Breast epithelium (tissue), 4 donors: ENCODE results near the gene DLG4. TPM values are rescaled to one million over a fixed set of nuclear protein-coding genes. Genes with fewer than 3 reads are reported as not detected.

Experiments
- DNase-seq, 2 donors: peaks; one replicate each; pipeline ENCODE4 v3.0.0-alpha.2; 2019; ENCODE audit warnings: low spot score in 2 of 2
- H3K27ac ChIP-seq, 2 donors: fragments of 200-600 bp; sonication (generic) in 1 of 2; one replicate each; pipeline ENCODE4 v1.5.1; 2016 to 2019; ENCODE audit warnings: mild to moderate bottlenecking in 1 of 2
- H3K27me3 ChIP-seq, 2 donors: fragments of 200-600 bp; sonication (generic) in 1 of 2; one replicate each; pipeline versions ENCODE4 v1.5.1 to v1.6.0; 2017 to 2019; ENCODE audit warnings: control low read depth in 1 of 2, mild to moderate bottlenecking in 1 of 2
- H3K36me3 ChIP-seq: fragments of 200-600 bp; one replicate; pipeline ENCODE4 v1.5.1; 2019
- H3K4me1 ChIP-seq, 2 donors: fragments of 200-600 bp; sonication (generic); one replicate each; pipeline ENCODE4 v1.5.1; 2016 to 2019; ENCODE audit warnings: control low read depth in 1 of 2
- H3K4me3 ChIP-seq, 3 donors: fragments of 200-600 bp; sonication (generic); 1 replicate in 2 of 3; 2 replicates in 1 of 3; pipeline ENCODE4 v1.5.1; 2016 to 2019; ENCODE audit warnings: mild to moderate bottlenecking in 3 of 3, moderate library complexity in 2 of 3
- H3K9me3 ChIP-seq, 2 donors: fragments of 200-600 bp; sonication (generic) in 1 of 2; one replicate each; pipeline ENCODE4 v1.5.1; 2016 to 2019; ENCODE audit warnings: control low read depth in 1 of 2
- CTCF ChIP-seq, 3 donors: fragments of 450-650 bp; IDR thresholded peaks; one replicate each; pipeline ENCODE4 v1.5.1; 2016 to 2017; ENCODE audit warnings: antibody characterized with exemption in 3 of 3, mild to moderate bottlenecking in 3 of 3, moderate library complexity in 3 of 3
- POLR2A ChIP-seq: fragments of 450-650 bp; IDR thresholded peaks from one replicate; pipeline ENCODE4 v1.6.1; 2016; ENCODE audit warnings: antibody characterized with exemption, mild to moderate bottlenecking, moderate library complexity
- POLR2AphosphoS5 ChIP-seq, 3 donors: sonication (generic); formaldehyde crosslinking; IDR thresholded peaks; one replicate each; pipeline ENCODE4 v1.6.1; 2017; ENCODE audit warnings: antibody characterized with exemption in 3 of 3
- intact Hi-C: fragments of 100-400 bp; cut with DNase I; formaldehyde crosslinking; loops from one replicate; pipeline ENCODE4 v1.15.1; 2023; ENCODE audit warnings: low total_unique reads
- total RNA-seq, 3 donors: library from RNA; depleted of rRNA; stranded (reverse); fragments of >200 nt; gene quantifications; one replicate each; pipeline ENCODE4 v1.1.0, GENCODE V29; 2016

Gene DLG4
- total RNA-seq, 3 donors from 2014 or later, result 7.2 to 18.4 (median 11.1) TPM

- Histone ChIP-seq H3K9me3 (no peaks in the 10 kb centered on the region), H3K27ac (no peak overlapping the region), H3K27me3 (no peaks in the 10 kb centered on the region), H3K36me3 (no peaks in the 10 kb centered on the region), H3K4me1 (no peaks in the 10 kb centered on the region), H3K4me3 (no peak overlapping the region)
- DNase-seq, result no peak
- intact Hi-C loops, result no loop called here
- TF ChIP-seq POLR2A (no peak), CTCF (IDR thresholded peaks at IDR 0.05) (no peak), POLR2AphosphoS5 (IDR thresholded peaks at IDR 0.05) (no peak)
Measured at GRCh38 chr17:7191571-7192270, 27.9 kb downstream of the DLG4 start.

GRCh38 chr17:7191069-7191468 is 28.6 kb downstream of the DLG4 start:
- Histone ChIP-seq H3K27ac (no peak overlapping the region), H3K4me1 (no peaks in the 10 kb centered on the region), H3K9me3 (no peaks in the 10 kb centered on the region), H3K36me3 (no peaks in the 10 kb centered on the region), H3K4me3 (no peak overlapping the region), H3K27me3 (no peaks in the 10 kb centered on the region)
- no peak for DNase-seq
- intact Hi-C loops, result no loop called here
- no peak for TF ChIP-seq CTCF (IDR thresholded peaks at IDR 0.05)
- TF ChIP-seq POLR2A, result no peak
- TF ChIP-seq POLR2AphosphoS5 (IDR thresholded peaks at IDR 0.05), result no peak

GRCh38 chr17:7190276-7190917 is 29.2 kb downstream of the DLG4 start:
- H3K9me3 ChIP-seq, result no peaks in the 10 kb centered on the region
- no peaks in the 10 kb centered on the region for H3K4me1 ChIP-seq
- TF ChIP-seq CTCF (IDR thresholded peaks at IDR 0.05) (no peak), POLR2AphosphoS5 (IDR thresholded peaks at IDR 0.05) (no peak), POLR2A (no peak)
- no peaks in the 10 kb centered on the region for H3K27me3 ChIP-seq
- no peak for DNase-seq
- H3K27ac ChIP-seq, result no peak overlapping the region
- H3K4me3 ChIP-seq, result no peak overlapping the region
- H3K36me3 ChIP-seq, result no peaks in the 10 kb centered on the region
- intact Hi-C loops, result no loop called here

GRCh38 chr17:7186241-7186640 is 33.4 kb downstream of the DLG4 start:
- no peak overlapping the region for H3K4me3 ChIP-seq
- H3K27me3 ChIP-seq, result no peaks in the 10 kb centered on the region
- no peaks in the 10 kb centered on the region for H3K4me1 ChIP-seq
- H3K9me3 ChIP-seq, result no peaks in the 10 kb centered on the region
- TF ChIP-seq POLR2A, result no peak
- TF ChIP-seq POLR2AphosphoS5 (IDR thresholded peaks at IDR 0.05), result no peak
- no peak for TF ChIP-seq CTCF (IDR thresholded peaks at IDR 0.05)
- DNase-seq, result no peak
- H3K36me3 ChIP-seq, result no peaks in the 10 kb centered on the region
- intact Hi-C loops, result no loop called here
- no peak overlapping the region for H3K27ac ChIP-seq

- no peak overlapping the region for H3K4me3 ChIP-seq
- no peaks in the 10 kb centered on the region for H3K4me1 ChIP-seq
- H3K9me3 ChIP-seq, result no peaks in the 10 kb centered on the region
- intact Hi-C loops, result no loop called here
- no peak overlapping the region for H3K27ac ChIP-seq
- TF ChIP-seq POLR2AphosphoS5 (IDR thresholded peaks at IDR 0.05) (no peak), CTCF (IDR thresholded peaks at IDR 0.05) (no peak), POLR2A (no peak)
- H3K36me3 ChIP-seq, result no peaks in the 10 kb centered on the region
- no peak for DNase-seq
- no peaks in the 10 kb centered on the region for H3K27me3 ChIP-seq
Measured at GRCh38 chr17:7184647-7185046, 35.0 kb downstream of the DLG4 start.
